Fibroblast of the aortic adventitia (primary cell): ENCODE data around the gene ATP5PO. TPM values are rescaled to one million over a fixed set of nuclear protein-coding genes. Genes with fewer than 3 reads are reported as not detected.
A peak's percentile ranks its signal among the peaks of the same experiment; 100 is the strongest.

Experiments
- DNase-seq: peaks from one replicate; pipeline ENCODE4 v3.0.0-alpha.2; 2010; ENCODE audit warnings: low read depth
- H3K4me3 ChIP-seq: 2 replicates; pipeline ENCODE4 v1.5.1; 2011; ENCODE audit warnings: low read depth, mild to moderate bottlenecking, control low read depth, low read length, moderate library complexity
- CTCF ChIP-seq: IDR thresholded peaks from 2 replicates; pipeline ENCODE4 v1.5.1; 2011; ENCODE audit warnings: mild to moderate bottlenecking, low read length, control low read depth, inconsistent platforms; ENCODE audit not compliant: insufficient read depth
- total RNA-seq: library from RNA; depleted of rRNA; stranded (reverse); fragments of >200 nt; gene quantifications from 2 replicates; pipeline ENCODE4 v1.2.3, GENCODE V29; 2012; ENCODE audit warnings: low replicate concordance

ATP5PO gene
- total RNA-seq, 1 donor: 304 TPM

DNA sequence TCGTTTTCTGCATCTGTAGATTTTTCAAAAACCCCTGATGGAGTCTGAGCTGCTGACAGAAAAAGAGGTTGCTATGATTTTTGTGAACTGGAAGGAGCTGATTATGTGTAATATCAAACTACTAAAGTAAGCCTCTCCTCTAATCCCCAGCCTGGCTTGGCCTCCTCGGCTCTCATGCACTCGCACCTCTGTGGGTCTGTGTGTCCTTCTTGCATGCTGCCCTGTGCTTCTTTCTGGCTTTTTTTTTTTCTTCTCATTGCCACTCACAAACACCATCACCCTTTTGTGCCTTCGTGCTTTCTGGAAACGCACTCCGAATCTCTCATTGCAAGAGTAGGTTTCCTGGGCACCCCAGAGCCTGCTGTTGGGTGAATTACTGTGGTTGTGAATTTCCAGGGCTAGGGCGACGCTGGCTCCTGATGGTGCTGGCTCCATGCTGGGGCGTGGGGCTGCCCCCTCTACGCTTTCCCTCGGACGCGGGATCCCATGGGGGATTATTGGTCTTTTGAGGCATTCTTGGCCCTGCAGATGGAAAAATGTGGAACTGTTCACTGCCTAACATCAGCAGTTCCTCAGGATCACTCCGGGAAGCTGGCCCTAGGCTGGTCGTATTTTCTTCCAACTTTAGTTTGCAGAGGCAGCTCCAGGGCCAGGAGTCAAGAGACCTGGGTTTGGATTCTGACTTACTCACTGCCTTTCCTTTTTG lies 56.8 kb downstream of the ATP5PO start:
- TF ChIP-seq CTCF: no peak

DNA sequence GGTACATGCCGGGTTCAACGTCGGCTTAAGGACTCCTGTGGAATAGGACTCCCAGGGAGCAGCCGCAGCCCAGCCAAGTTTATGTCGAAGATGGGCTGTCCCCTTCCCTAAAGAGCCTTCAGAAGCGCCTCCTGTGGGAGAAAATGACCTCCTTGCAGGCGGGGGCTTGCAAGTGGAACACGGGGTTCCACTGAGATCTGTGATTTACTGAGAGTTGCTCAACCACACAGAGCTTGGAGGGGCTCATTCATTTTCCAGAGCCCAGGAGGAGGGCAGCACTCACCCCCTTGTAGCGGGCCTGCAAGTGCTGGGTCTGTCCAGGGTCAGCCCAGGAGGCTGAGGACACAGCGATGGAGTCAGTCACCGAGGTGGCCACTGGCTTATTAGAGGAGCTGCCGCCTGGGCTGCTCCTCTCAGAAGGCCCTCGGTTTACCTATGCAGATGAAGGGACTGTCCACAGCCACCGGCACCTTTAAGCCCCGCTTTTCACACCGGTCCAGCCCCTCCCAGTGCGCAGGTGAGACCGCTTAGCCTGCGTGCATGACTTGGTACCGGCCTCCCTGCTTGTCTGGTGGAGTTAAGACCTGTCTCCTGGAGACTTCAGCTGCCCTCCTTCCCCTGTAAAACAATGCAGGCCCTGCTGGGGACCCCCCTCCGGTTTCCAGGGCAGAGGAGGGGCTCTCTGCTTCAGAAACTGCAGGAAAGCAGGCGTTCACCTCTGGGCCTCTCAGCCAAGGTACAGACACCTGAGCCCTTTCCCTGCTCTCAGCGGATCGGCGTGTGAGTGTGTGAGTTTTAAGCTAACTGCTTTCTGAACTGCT lies 57.5 kb downstream of the ATP5PO start:
- H3K4me3 ChIP-seq: no peak overlapping the region
- no peak for DNase-seq
- no peak for TF ChIP-seq CTCF

More for the DNA sequence above, 56.8 kb downstream of the ATP5PO start:
- no peak overlapping the region for H3K4me3 ChIP-seq
- peak; percentile 33 for DNase-seq

GRCh38 chr21:33856893-33857527 lies 58.6 kb downstream of the ATP5PO start:
- DNase-seq: no peak
- no peak for TF ChIP-seq CTCF
- no peak overlapping the region for H3K4me3 ChIP-seq

GRCh38 chr21:33855190-33855589 lies 60.4 kb downstream of the ATP5PO start:
- no peak for DNase-seq
- H3K4me3 ChIP-seq: no peak overlapping the region
- no peak for TF ChIP-seq CTCF

DNA sequence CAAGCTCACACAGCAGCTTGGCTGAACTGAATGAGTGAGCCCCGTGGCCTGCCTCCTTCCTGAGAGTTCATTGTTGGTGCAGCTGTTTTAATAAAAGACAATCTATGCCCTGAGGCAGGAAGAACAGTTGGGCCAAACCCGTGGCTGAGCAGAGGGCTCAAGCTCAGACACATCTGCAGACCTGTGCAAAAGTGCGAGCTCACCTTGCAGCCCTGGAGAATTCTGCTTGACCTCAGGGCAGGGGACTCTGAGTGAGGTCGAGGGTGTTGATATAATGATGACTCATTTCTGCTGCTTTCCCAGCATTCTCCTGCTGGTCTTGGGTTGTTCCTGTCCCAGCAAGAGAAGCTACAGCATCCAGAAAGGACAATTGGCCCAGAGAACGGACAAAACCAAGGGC lies 61.0 kb downstream of the ATP5PO start:
- DNase-seq: no peak
- no peak for TF ChIP-seq CTCF
- H3K4me3 ChIP-seq: no peak overlapping the region

Other genes starting within 250 kb of the ATP5PO start
- 19.5 and 78.1 TPM in 2 replicates for gene MRPS6, start 157.8 kb upstream of the ATP5PO start, total RNA-seq
- 28.5 and 56.6 TPM in 2 replicates for gene SLC5A3, start 157.8 kb upstream of the ATP5PO start, total RNA-seq